ENCODE data around the gene SAMD8.

Gene SAMD8

GRCh38 chr10:75074711-75075445, 36.6 kb upstream of the SAMD8 start:
- TF ChIP-seq GATA2 (IDR thresholded peaks at IDR 0.05; ENCODE audit: low read depth, low read length) (no peak), GATA3 (IDR thresholded peaks at IDR 0.05; ENCODE audit: low read depth, low read length) (no peak)

GRCh38 chr10:75076348-75076747, 35.1 kb upstream of the SAMD8 start:
- TF ChIP-seq GATA3 (IDR thresholded peaks at IDR 0.05; ENCODE audit: low read depth, low read length), result no peak
- no peak for TF ChIP-seq GATA2 (IDR thresholded peaks at IDR 0.05; ENCODE audit: low read depth, low read length)

GRCh38 chr10:75079436-75080083, 31.9 kb upstream of the SAMD8 start:
- TF ChIP-seq GATA3 (IDR thresholded peaks at IDR 0.05; ENCODE audit: low read depth, low read length) (no peak), GATA2 (IDR thresholded peaks at IDR 0.05; ENCODE audit: low read depth, low read length) (no peak)

- TF ChIP-seq GATA3 (IDR thresholded peaks at IDR 0.05; ENCODE audit: low read depth, low read length) (no peak), GATA2 (IDR thresholded peaks at IDR 0.05; ENCODE audit: low read depth, low read length) (no peak)
Observed at GRCh38 chr10:75080554-75080953, 30.9 kb upstream of the SAMD8 start.

GRCh38 chr10:75081379-75081778, 30.1 kb upstream of the SAMD8 start:
- TF ChIP-seq GATA3 (IDR thresholded peaks at IDR 0.05; ENCODE audit: low read depth, low read length), result no peak
- no peak for TF ChIP-seq GATA2 (IDR thresholded peaks at IDR 0.05; ENCODE audit: low read depth, low read length)

GRCh38 chr10:75083972-75084833, 27.3 kb upstream of the SAMD8 start:
- TF ChIP-seq GATA3 (IDR thresholded peaks at IDR 0.05; ENCODE audit: low read depth, low read length) (no peak), GATA2 (IDR thresholded peaks at IDR 0.05; ENCODE audit: low read depth, low read length) (no peak)

GRCh38 chr10:75084834-75085384, 26.5 kb upstream of the SAMD8 start:
- no peak for TF ChIP-seq GATA2 (IDR thresholded peaks at IDR 0.05; ENCODE audit: low read depth, low read length)
- TF ChIP-seq GATA3 (IDR thresholded peaks at IDR 0.05; ENCODE audit: low read depth, low read length), result no peak

- TF ChIP-seq GATA2 (IDR thresholded peaks at IDR 0.05; ENCODE audit: low read depth, low read length), result no peak
- no peak for TF ChIP-seq GATA3 (IDR thresholded peaks at IDR 0.05; ENCODE audit: low read depth, low read length)
Observed at GRCh38 chr10:75086278-75086934, 25.1 kb upstream of the SAMD8 start.

- TF ChIP-seq GATA3 (IDR thresholded peaks at IDR 0.05; ENCODE audit: low read depth, low read length) (no peak), GATA2 (IDR thresholded peaks at IDR 0.05; ENCODE audit: low read depth, low read length) (no peak)
Observed at GRCh38 chr10:75088640-75089039, 22.8 kb upstream of the SAMD8 start.

GRCh38 chr10:75089634-75090033, 21.8 kb upstream of the SAMD8 start:
- TF ChIP-seq GATA2 (IDR thresholded peaks at IDR 0.05; ENCODE audit: low read depth, low read length) (no peak), GATA3 (IDR thresholded peaks at IDR 0.05; ENCODE audit: low read depth, low read length) (no peak)

GRCh38 chr10:75091146-75091545, 20.3 kb upstream of the SAMD8 start:
- TF ChIP-seq GATA3 (IDR thresholded peaks at IDR 0.05; ENCODE audit: low read depth, low read length) (no peak), GATA2 (IDR thresholded peaks at IDR 0.05; ENCODE audit: low read depth, low read length) (no peak)

- TF ChIP-seq GATA2 (IDR thresholded peaks at IDR 0.05; ENCODE audit: low read depth, low read length), result no peak
- TF ChIP-seq GATA3 (IDR thresholded peaks at IDR 0.05; ENCODE audit: low read depth, low read length), result no peak
Observed at GRCh38 chr10:75094465-75094864, 17.0 kb upstream of the SAMD8 start.

GRCh38 chr10:75095631-75096030, 15.8 kb upstream of the SAMD8 start:
- TF ChIP-seq GATA2 (IDR thresholded peaks at IDR 0.05; ENCODE audit: low read depth, low read length) (no peak), GATA3 (IDR thresholded peaks at IDR 0.05; ENCODE audit: low read depth, low read length) (no peak)

GRCh38 chr10:75096749-75097148, 14.7 kb upstream of the SAMD8 start:
- TF ChIP-seq GATA2 (IDR thresholded peaks at IDR 0.05; ENCODE audit: low read depth, low read length), result no peak
